Cardiac fibroblast (primary cell): ENCODE data around the gene IRS2.

ENCODE experiments used
- DNase-seq, 2 donors: peaks; one replicate each; pipeline versions ENCODE4 v3.0.0 to v3.0.0-alpha.2; 2010; ENCODE audit warnings: low read depth in 2 of 2
- H3K4me3 ChIP-seq, 2 donors: replicated peaks in 1 of 2; 1 replicate in 1 of 2; 2 replicates in 1 of 2; pipeline ENCODE4 v1.5.1; 2011; ENCODE audit warnings: low read depth in 2 of 2, low read length in 2 of 2, mild to moderate bottlenecking in 2 of 2, moderate library complexity in 1 of 2
- CTCF ChIP-seq: IDR thresholded peaks from one replicate; pipeline ENCODE4 v1.5.1; 2011; ENCODE audit warnings: low read depth, mild to moderate bottlenecking, low read length, inconsistent platforms

IRS2 gene

DNA sequence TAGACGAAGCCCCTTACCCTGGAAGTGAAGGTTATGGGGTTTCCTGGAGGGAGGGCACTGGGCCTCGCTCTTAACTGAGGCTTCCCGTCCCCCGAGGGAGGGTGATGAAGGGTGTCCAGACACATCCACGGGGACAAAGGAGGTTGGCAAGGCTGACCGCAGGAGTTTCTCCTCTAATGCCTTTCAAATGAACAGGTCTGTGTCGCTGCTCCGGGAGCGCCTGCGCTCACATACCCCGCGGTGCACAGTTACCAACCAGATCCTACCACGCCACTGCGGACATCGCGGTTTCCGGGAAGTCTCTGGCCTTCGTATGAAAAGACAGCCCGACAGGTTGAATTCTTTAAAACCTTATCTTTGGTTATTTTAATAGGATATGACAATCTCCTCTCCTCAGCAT is 41.3 kb downstream of the IRS2 start:
- H3K4me3 ChIP-seq, result no peak overlapping the region
- TF ChIP-seq CTCF, result no peak
- DNase-seq, result no peak

- no peak overlapping the region for H3K4me3 ChIP-seq
- no peak for TF ChIP-seq CTCF
- peak; percentile 86 to 96 for DNase-seq
Observed at GRCh38 chr13:109744512-109745051, 41.8 kb downstream of the IRS2 start.

DNA sequence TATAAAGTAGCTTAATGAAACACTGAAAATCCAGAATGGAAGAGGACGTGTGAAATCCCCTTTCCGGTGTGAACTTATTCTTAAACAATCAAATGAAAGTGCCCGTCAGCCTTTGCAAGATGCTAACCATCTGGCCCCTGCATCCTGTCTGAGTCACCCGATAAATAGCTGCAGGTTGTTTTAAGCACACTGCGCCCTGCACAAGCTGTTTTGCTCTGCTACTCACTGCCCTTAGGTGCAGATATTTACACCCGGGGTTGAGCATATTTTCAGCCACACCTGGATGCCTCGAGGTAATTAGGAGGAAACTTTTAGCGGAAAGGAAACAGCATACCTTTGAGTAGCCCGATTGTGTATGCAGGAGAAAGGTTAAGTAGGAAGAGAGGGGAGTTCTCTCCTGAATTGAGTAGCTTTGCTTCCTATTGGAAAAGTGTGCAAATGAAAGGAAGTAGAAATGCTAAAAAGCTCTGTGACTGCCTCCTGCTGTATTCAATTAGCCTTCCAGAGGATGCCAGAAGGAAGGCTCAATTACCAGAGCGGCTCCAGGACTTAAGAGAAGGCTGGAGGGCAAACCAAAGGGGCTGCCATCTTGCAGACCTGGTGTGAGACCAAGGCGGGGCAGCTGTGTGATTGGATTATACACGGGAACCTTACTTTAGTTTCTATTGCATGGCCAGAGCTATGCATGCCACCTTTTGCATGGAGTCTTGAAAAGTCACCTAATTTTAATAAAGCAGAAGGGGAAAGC is 42.5 kb downstream of the IRS2 start:
- TF ChIP-seq CTCF, result no peak
- H3K4me3 ChIP-seq, result no peak overlapping the region
- DNase-seq, result peak; percentile 71 to 74

DNA sequence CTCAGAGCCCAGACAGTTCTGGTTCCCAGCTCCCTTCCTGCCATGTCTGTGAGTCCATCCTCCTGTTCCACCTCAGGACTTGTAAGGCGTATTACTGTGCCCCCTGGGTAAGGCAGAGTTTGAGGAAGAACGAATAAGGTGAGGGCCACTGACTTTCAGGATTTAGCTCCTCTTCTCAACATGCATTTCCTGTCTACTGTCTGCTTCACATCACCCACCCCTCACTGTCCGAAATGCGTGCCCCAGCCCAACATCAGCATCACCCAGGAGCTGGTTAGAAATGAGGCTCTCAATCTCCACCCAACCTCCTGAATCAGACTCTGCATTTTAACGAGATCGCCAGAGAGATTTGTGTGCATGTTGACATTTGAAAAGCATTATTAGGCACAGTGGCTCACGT is 44.4 kb downstream of the IRS2 start:
- no peak overlapping the region for H3K4me3 ChIP-seq
- no peak for TF ChIP-seq CTCF
- no peak for DNase-seq

GRCh38 chr13:109740721-109741120 is 45.7 kb downstream of the IRS2 start:
- no peak for DNase-seq
- TF ChIP-seq CTCF, result no peak
- H3K4me3 ChIP-seq, result no peak overlapping the region

DNA sequence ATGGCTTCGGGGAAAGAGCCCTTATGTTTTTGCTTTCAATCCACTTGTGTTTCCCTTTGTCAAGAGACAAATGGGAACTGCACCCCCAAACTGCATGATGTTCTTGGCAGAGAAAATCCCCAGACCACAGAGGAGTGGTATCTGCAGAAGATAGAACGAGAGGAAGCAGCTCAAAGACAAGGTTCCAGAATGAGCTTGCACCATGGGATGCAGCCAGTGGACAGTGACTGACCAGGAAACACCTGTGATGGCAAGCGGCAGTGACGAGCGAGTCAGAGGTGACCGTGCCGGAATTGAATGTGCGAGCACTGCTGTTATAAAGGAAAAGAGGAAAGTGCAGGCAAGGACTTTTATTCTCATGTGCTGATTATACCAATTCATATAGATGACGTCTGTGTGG is 46.3 kb downstream of the IRS2 start:
- DNase-seq, result no peak
- no peak for TF ChIP-seq CTCF
- H3K4me3 ChIP-seq, result no peak overlapping the region
